ENCODE measurements around the gene SELENON.

The SELENON gene

GRCh38 chr1:25770541-25771220 is 29.3 kb upstream of the SELENON start:
- no peak for DNase-seq (ENCODE audit: low read depth, low spot score)

DNA sequence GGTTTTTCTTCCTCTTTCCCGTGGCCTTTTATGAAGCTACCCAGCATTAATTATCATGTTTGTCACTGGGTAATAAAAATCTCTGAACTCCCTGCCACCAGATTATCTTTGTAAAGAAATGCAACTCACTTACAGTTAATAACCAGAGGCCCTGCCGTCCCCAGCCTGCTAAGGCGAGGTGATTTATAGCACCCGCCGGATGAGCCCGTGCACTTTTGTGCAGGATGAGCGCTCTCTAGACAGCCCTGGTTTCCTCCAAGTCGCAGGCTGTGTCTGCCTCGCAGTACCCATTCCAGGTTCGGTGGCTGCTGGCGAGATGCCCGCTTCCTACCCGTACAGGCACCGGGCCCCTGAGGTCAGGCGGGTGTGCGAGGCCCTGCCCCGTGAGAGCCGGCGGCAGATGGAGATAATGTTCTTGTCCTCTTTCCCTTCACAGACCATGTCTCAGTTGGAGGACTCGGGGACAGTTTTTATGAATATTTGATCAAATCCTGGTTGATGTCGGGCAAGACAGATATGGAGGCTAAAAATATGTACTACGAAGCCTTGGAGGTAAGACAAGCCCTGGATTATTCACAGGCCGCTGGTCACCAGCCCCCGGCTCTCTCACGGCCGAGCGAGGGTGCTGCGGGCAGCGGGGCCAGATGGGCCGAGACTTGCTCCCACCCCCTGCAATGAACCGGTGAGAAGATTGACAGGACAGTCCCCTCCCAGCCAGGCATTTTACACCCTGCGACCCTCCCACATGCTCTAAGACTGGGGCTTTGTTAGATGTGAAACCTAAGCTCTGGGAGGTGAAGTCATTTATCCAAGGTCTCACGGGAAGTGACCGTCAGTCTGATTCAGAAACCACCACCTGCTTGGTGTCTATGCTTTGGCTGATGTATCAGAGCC is 28.5 kb upstream of the SELENON start:
- no peak for DNase-seq (ENCODE audit: low read depth, low spot score)

DNA sequence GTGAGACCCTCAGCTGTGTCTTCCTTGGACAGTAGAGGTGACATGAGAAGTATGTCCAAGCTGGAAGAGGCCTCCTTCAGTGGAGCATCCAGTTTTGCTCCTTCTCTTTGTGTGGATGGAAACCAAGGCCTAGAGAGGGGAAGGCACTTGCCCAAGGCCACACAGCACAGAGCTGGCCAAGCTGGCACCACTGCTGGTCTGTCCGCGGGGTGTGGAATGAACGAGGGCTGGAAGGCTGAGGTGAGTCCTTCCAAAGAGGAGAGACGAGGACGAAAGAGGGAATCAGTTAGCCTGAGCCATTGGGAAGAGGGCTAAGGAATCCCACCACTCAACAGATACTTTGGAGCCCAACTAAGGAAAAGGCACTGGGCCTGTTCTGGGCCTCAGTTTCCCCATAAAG is 27.8 kb upstream of the SELENON start:
- no peak for DNase-seq (ENCODE audit: low read depth, low spot score)

DNA sequence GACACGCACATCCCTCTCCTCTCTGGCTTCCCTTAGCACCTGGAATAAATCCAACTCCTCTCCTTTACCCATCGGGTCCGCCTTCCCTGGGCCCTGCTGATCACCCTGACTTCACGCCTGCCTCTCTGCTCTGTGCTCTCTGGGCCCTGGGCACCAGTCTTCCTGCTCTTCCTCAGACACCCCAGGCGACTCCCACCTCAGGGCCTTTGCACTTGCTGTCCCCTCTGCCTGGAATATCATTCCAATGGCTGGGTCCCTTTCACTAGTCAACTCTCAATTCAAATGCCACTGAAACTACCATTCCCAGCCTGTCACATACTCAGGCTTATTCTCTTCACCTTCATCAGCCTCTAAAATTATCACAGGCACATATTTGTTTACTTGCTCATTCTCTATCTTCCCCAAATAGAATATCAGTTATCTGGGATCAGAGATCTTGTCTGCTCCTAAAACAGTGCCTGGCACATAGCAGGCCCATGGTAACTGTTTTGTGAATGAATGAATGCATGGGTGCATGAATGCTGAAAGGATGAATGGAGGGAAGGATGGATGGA is 27.2 kb upstream of the SELENON start:
- DNase-seq (ENCODE audit: low read depth, low spot score) = no peak

DNA sequence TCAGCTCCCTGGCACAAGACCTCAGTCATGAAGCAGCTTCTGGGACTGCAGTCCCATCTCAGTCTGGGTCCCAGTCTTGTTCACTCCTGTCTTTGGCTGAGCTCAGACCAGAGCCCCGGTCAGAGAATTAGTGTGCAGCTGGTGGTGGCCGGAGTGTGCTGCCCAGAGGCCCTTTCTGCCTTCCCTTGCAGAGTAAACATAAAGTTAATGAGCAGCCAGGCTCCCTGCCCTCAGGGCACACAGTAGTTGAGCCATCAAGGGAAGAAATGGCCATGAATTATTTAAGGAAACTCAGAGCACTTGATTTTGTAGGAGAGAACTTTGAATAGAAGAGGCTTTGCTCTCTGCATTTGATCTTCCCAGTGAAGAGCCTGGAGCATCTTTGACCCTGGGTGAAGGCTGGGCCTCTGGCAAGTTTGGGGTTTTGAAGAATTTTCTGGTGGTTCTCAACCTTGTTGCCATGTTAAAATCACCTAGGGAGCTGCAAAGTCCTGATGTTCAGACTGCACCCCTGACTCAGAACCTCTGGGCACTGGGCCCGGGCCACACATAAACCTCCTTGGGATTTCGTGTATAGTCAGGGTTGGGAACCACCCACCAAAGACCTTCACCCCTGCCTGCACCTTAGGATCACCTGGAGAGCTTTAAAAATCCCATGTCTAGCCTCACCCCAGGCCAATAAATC is 26.4 kb upstream of the SELENON start:
- DNase-seq (ENCODE audit: low read depth, low spot score) = no peak

DNA sequence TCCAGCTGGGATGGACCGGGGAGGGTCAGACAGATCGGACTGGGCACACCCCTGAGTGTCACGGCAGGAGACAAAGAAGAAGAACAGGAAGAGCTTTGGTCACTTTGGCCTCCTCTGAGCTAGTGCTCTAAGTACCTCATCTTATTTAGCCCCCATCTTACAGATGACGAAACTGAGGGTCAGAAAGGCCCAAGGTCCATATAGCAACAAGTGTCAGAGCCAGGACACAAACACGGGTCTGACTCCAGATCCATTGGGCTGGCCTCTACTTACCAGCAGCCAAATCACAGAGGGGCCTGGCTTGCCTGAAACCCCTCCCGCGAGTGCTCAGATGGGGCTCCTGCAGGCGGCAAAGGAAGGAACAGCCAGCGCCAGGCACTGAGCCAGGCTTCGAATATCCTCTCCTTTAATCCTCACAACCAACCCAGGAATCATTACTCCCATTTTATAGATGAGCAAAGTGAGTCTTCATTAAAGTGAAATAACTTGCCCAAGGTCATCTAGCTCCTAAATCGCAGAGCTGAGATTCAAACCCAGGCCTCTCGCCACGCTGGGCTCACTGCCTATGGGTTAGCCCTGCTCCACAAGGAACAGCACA is 25.7 kb upstream of the SELENON start:
- DNase-seq (ENCODE audit: low read depth, low spot score) = no peak

GRCh38 chr1:25774921-25775771 is 24.8 kb upstream of the SELENON start:
- DNase-seq (ENCODE audit: low read depth, low spot score) = peak; percentile 64

- DNase-seq (ENCODE audit: low read depth, low spot score) = no peak
Observed at GRCh38 chr1:25779388-25779787, 20.6 kb upstream of the SELENON start.

DNA sequence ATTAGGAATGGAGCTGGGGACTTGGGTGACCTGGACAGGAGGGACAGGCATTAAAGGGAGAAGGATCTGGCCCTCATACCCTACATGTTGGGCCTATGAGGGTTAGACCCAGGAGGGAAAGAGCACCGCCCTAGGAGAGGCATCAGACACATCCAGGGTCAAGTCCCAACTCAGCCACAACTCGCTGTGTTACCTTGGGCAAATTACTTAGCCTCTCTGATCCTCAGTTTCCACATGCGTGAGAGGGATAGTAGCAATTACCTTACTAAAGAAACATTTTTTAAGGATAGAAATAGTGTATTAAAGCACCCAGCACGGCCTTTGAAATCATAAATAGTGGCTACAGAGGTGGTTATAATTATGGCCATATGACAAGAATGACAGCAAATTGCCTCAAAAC is 20.1 kb upstream of the SELENON start:
- no peak for DNase-seq (ENCODE audit: low read depth, low spot score)

DNA sequence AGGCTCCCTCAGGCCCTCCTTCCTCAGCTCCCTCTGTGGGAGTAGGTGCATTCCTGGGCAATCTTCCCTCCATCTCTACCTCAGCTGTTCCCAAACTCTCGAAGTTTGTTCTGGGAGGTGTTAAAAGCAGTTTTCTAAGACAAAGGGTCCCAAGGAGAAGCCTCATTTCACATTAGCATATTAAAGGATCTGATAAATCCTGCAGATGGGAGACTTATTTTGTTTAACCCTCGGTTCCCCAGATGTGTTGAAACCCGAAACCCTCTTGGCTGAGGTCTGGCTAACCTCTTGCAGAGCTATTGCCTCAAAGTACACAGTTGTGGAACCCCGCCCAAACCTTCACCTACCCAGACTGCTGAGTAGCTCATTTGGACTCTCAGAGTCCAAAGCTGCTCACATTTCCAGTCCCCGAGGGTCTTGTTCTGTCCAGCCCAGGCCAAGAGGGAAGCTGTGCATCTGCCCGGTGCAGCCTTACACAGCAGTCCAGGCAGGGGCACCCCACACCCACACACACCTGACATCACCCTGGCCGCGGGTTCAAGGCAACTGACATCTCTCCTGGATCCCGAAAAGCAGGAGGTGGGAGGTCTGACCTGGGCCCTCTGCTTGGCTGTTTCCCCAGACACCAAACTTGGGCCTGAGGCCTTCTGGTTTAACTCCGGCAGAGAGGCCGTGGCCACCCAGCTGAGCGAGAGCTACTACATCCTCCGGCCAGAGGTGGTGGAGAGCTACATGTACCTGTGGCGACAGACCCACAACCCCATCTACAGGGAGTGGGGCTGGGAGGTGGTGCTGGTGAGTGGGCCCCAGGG is 19.5 kb upstream of the SELENON start:
- no peak for DNase-seq (ENCODE audit: low read depth, low spot score)

- no peak for DNase-seq (ENCODE audit: low read depth, low spot score)
Observed at GRCh38 chr1:25781130-25781433, 18.9 kb upstream of the SELENON start.

- no peak for DNase-seq (ENCODE audit: low read depth, low spot score)
Observed at GRCh38 chr1:25782608-25783201, 17.3 kb upstream of the SELENON start.

DNA sequence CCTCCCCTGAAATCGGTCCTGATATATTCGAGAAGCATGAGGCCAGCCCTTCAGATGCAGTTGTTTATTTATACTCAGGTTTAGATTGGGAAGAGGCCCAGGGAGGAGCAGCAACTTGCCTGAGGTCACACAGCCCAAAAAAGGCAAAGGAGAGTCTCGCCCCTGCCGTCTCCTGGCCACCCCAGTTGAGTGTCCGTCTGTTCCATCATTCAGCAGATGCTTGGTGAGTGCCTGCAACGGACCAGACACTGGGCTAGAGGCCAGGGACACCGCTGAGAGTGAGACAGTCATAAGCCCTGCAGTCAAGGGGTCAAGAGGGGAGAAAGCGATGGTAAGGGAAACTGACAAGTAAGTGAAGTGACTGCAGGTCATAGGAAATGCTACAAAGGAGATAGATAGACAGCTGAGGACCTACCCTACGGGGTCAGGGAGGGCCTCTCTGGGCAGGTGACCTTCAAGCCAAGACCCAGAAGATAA is 15.4 kb upstream of the SELENON start:
- DNase-seq (ENCODE audit: low read depth, low spot score) = no peak

GRCh38 chr1:25785333-25786067 is 14.5 kb upstream of the SELENON start:
- no peak for DNase-seq (ENCODE audit: low read depth, low spot score)

DNA sequence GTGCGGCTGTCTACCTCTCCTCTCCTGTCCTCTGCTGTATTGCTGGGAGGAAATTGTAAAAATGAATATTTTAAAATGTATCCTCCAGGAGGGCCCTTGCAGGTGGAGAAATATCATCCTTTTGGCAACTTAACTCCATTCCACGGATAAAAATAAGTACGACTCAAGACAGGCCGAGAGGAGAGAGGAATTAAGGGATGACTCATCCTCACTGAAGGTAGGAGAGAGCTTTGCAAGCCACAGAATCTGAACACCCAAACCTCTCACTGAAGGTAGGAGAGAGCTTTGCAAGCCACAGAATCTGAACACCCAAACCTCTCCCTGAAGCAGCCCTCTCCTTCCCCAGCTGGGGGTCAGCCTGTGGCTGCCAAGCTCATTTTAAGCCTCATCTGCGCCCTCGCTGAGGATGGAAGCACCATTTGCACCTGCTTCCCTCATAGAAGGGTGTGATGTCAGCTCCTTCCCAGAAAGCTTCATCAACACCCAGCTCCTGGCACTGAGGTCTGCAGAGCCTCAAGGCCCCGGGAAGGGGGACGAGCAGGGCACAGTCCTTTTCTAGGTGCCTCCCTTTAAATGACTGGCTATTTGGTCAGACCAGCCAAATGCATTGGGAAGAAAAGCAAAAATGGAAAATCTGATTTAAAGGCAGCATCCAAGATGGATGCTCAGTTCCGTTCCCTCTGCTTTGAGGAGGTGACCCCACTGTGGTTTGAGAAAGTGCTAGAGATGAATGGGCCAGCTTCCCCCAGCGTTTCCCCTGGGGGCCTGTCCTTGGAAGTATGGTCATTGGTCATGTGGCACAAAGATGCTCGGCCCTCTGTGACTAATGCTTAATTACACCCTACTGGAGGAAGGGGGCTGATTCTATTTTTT is 12.9 kb upstream of the SELENON start:
- DNase-seq (ENCODE audit: low read depth, low spot score) = no peak

DNA sequence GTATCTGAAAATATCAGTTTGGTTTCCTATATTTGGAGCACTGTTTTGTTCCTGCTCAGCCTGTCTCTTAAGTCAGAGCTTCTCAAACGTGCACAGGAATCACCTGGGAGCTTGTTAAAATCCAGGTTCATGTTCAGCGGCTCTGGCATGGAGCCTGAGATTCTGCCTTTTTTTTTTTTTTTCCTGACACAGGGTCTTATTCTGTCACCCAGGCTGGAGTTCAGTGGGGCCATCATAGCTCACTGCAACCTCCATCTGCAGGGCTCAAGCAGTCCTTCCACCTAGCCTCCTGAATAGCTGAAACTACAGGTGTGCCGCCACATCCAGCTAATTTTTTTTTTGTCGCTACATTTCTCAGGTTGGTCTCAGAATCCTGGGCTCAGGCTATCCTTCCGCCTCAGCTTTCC is 12.2 kb upstream of the SELENON start:
- no peak for DNase-seq (ENCODE audit: low read depth, low spot score)

- no peak for DNase-seq (ENCODE audit: low read depth, low spot score)
Observed at GRCh38 chr1:25790472-25790871, 9.5 kb upstream of the SELENON start.

- DNase-seq (ENCODE audit: low read depth, low spot score) = no peak
Observed at GRCh38 chr1:25792115-25792514, 7.9 kb upstream of the SELENON start.
